ENCODE results near the gene CARHSP1.
"Not testable (repeated sequence)": the region's sequence is repeated elsewhere in the genome, so short reads cannot be mapped to it uniquely, and the experiment has no call there.

GRCh38 chr16:8842016-8842415 is 26.8 kb downstream of the CARHSP1 start:
- TF ChIP-seq, protein P1, sequence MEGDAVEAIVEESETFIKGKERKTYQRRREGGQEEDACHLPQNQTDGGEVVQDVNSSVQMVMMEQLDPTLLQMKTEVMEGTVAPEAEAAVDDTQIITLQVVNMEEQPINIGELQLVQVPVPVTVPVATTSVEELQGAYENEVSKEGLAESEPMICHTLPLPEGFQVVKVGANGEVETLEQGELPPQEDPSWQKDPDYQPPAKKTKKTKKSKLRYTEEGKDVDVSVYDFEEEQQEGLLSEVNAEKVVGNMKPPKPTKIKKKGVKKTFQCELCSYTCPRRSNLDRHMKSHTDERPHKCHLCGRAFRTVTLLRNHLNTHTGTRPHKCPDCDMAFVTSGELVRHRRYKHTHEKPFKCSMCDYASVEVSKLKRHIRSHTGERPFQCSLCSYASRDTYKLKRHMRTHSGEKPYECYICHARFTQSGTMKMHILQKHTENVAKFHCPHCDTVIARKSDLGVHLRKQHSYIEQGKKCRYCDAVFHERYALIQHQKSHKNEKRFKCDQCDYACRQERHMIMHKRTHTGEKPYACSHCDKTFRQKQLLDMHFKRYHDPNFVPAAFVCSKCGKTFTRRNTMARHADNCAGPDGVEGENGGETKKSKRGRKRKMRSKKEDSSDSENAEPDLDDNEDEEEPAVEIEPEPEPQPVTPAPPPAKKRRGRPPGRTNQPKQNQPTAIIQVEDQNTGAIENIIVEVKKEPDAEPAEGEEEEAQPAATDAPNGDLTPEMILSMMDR (IDR thresholded peaks at IDR 0.05) = not testable (repeated sequence)
- TF ChIP-seq POLR2A, EP300 (IDR thresholded peaks at IDR 0.05): not testable (repeated sequence)
